Activated T-helper 17 cell treated with anti-CD3 and anti-CD28 coated beads, Interleukin-2, amount 50 U/mL, for 72 hours (primary cell): Measurements from ENCODE around the gene GLB1L. TPM values are rescaled to one million over a fixed set of nuclear protein-coding genes. Genes with fewer than 3 reads are reported as not detected.
A peak's percentile ranks its signal among the peaks of the same experiment; 100 is the strongest.
"Not testable (repeated sequence)": the region's sequence is repeated elsewhere in the genome, so short reads cannot be mapped to it uniquely, and the experiment has no call there.

Experiments
- ATAC-seq: fragments of 150-1000 bp; cut with Tn5 transposase; replicated peaks from 2 replicates; pipeline ENCODE4 v1.10.0; 2021; ENCODE audit warnings: mild to moderate bottlenecking, moderate library complexity
- H3K27ac Mint-ChIP-seq: one replicate; pipeline ENCODE4 v1.8.0; 2022; ENCODE audit warnings: mixed read lengths
- H3K27me3 Mint-ChIP-seq: one replicate; pipeline ENCODE4 v1.8.0; 2022; ENCODE audit warnings: mixed read lengths
- H3K36me3 Mint-ChIP-seq: one replicate; pipeline ENCODE4 v1.8.0; 2022; ENCODE audit warnings: low read depth, mild to moderate bottlenecking, mixed read lengths
- H3K4me1 Mint-ChIP-seq: one replicate; pipeline ENCODE4 v1.8.0; 2022; ENCODE audit warnings: mixed read lengths
- H3K4me3 Mint-ChIP-seq: one replicate; pipeline ENCODE4 v1.8.0; 2022; ENCODE audit warnings: mild to moderate bottlenecking, mixed read lengths
- H3K9me3 Mint-ChIP-seq: one replicate; pipeline ENCODE4 v1.8.0; 2022; ENCODE audit warnings: mixed read lengths
- total RNA-seq, 2 donors: library from RNA; stranded (reverse); gene quantifications; one replicate each; pipeline ENCODE4 v1.2.3, GENCODE V29; 2022

Gene GLB1L
- total RNA-seq, 2 donors from 2014 or later, result 2.8 to 5.3 TPM

- Mint-ChIP-seq H3K9me3 (no peaks in the 10 kb centered on the region), H3K27ac (no peak overlapping the region), H3K4me1 (peaks cover 10% of the 10 kb centered on the region), H3K27me3 (no peaks in the 10 kb centered on the region), H3K36me3 (peaks cover 29% of the 10 kb centered on the region), H3K4me3 (peak overlapping the region; percentile 97)
- no peak for ATAC-seq
These were observed 40.1 kb downstream of the GLB1L start for GRCh38 chr2:219205165-219205538.

- ATAC-seq, result no peak
- no peak overlapping the region for H3K27ac Mint-ChIP-seq
- peak overlapping the region; percentile 97 for H3K4me3 Mint-ChIP-seq
- peaks cover 8% of the 10 kb centered on the region for H3K4me1 Mint-ChIP-seq
- peaks cover 23% of the 10 kb centered on the region for H3K36me3 Mint-ChIP-seq
- H3K27me3 Mint-ChIP-seq, result peaks cover under 1% of the 10 kb centered on the region
- H3K9me3 Mint-ChIP-seq, result no peaks in the 10 kb centered on the region
These were observed 40.6 kb downstream of the GLB1L start for GRCh38 chr2:219204425-219205164.

- H3K4me1 Mint-ChIP-seq, H3K27ac Mint-ChIP-seq, H3K4me3 Mint-ChIP-seq, H3K27me3 Mint-ChIP-seq, H3K9me3 Mint-ChIP-seq, ATAC-seq, H3K36me3 Mint-ChIP-seq: not testable (repeated sequence)
These were observed 43.9 kb downstream of the GLB1L start for GRCh38 chr2:219201331-219201730.

GRCh38 chr2:219200502-219201326, 44.5 kb downstream of the GLB1L start:
- H3K4me1 Mint-ChIP-seq, H3K9me3 Mint-ChIP-seq, H3K27ac Mint-ChIP-seq, ATAC-seq, H3K27me3 Mint-ChIP-seq, H3K36me3 Mint-ChIP-seq: not testable (repeated sequence)
- peak overlapping the region; percentile 50 for H3K4me3 Mint-ChIP-seq

GRCh38 chr2:219199470-219200211, 45.6 kb downstream of the GLB1L start:
- Mint-ChIP-seq H3K4me1 (no peaks in the 10 kb centered on the region), H3K27ac (no peak overlapping the region), H3K4me3 (no peak overlapping the region), H3K36me3 (no peaks in the 10 kb centered on the region), H3K27me3 (peaks cover 5% of the 10 kb centered on the region), H3K9me3 (no peaks in the 10 kb centered on the region)
- ATAC-seq, result no peak

- Mint-ChIP-seq H3K36me3 (no peaks in the 10 kb centered on the region), H3K9me3 (no peaks in the 10 kb centered on the region), H3K4me1 (no peaks in the 10 kb centered on the region), H3K27me3 (peaks cover 5% of the 10 kb centered on the region), H3K4me3 (no peak overlapping the region), H3K27ac (no peak overlapping the region)
- no peak for ATAC-seq
These were observed 46.3 kb downstream of the GLB1L start for GRCh38 chr2:219198974-219199373.

- H3K27me3 Mint-ChIP-seq, result peaks cover 5% of the 10 kb centered on the region
- no peaks in the 10 kb centered on the region for H3K9me3 Mint-ChIP-seq
- H3K27ac Mint-ChIP-seq, result no peak overlapping the region
- ATAC-seq, result no peak
- no peaks in the 10 kb centered on the region for H3K4me1 Mint-ChIP-seq
- H3K36me3 Mint-ChIP-seq, result no peaks in the 10 kb centered on the region
- no peak overlapping the region for H3K4me3 Mint-ChIP-seq
These were observed 47.9 kb downstream of the GLB1L start for GRCh38 chr2:219197388-219197787.

- peak; percentile 94 for ATAC-seq
- Mint-ChIP-seq H3K27ac (peak overlapping the region; percentile 4), H3K36me3 (peaks cover 41% of the 10 kb centered on the region), H3K4me3 (peak overlapping the region; percentile 6), H3K9me3 (no peaks in the 10 kb centered on the region), H3K4me1 (peaks cover 18% of the 10 kb centered on the region), H3K27me3 (no peaks in the 10 kb centered on the region)
These were observed 58.3 kb downstream of the GLB1L start for GRCh38 chr2:219186754-219187456.

Other genes with a start within 250 kb of the GLB1L start
- gene CFAP65, start 203.9 kb downstream of the GLB1L start, total RNA-seq, result not detected
- under 1 TPM; 0.28 to 0.29 TPM for gene IHH, start 184.5 kb downstream of the GLB1L start, total RNA-seq
- gene NHEJ1, start 84.6 kb downstream of the GLB1L start, total RNA-seq, result 10 to 100 TPM; 24.1 to 26.6 TPM
- 1 to 10 TPM; 2.9 to 7.7 TPM for gene SLC23A3, start 75.4 kb downstream of the GLB1L start, total RNA-seq
- gene CNPPD1, start 68.5 kb downstream of the GLB1L start, total RNA-seq, result 10 to 100 TPM; 60.4 to 67.0 TPM
- gene RETREG2, start 67.2 kb downstream of the GLB1L start, total RNA-seq, result 100 to 1,000 TPM; 104 to 148 TPM
- gene ZFAND2B, start 38.7 kb downstream of the GLB1L start, total RNA-seq, result 10 to 100 TPM; 27.9 to 29.8 TPM
- gene ABCB6, start 26.5 kb downstream of the GLB1L start, total RNA-seq, result 10 to 100 TPM; 29.7 to 94.1 TPM
- gene ATG9A, start 15.8 kb downstream of the GLB1L start, total RNA-seq, result 10 to 100 TPM; 46.6 to 81.3 TPM
- gene ANKZF1, start 15.6 kb downstream of the GLB1L start, total RNA-seq, result 100 to 1,000 TPM; 109 to 367 TPM
- 10 to 100 TPM; 22.0 to 30.3 TPM for gene STK16, start within 50 bp of the GLB1L start, total RNA-seq
- not detected for gene TUBA4B, start 7.8 kb upstream of the GLB1L start, total RNA-seq
- gene TUBA4A, start 8.5 kb upstream of the GLB1L start, total RNA-seq, result 100 to 1,000 TPM; 347 to 530 TPM
- 100 to 1,000 TPM in 1 of 2 donors, 10 to 100 TPM in 1; 55.7 to 153 TPM for gene DNAJB2, start 33.9 kb upstream of the GLB1L start, total RNA-seq
- gene PTPRN, start 64.0 kb upstream of the GLB1L start, total RNA-seq, result 1 to 10 TPM in 1 of 2 donors, under 1 TPM in 1; 0.67 to 6.3 TPM
- not detected for gene RESP18, start 87.3 kb upstream of the GLB1L start, total RNA-seq
- gene DNPEP, start 142.5 kb upstream of the GLB1L start, total RNA-seq, result 10 to 100 TPM; 80.9 to 99.6 TPM
- not detected for gene DES, start 172.9 kb upstream of the GLB1L start, total RNA-seq
- gene SPEG, start 189.4 kb upstream of the GLB1L start, total RNA-seq, result 1 to 10 TPM in 1 of 2 donors, under 1 TPM in 1; 0.79 to 1.7 TPM